WTC11 (cell line): ENCODE measurements around the gene AZIN2. TPM values are rescaled to one million over a fixed set of nuclear protein-coding genes. Genes with fewer than 3 reads are reported as not detected.

Experiments
- CREB1 ChIP-seq: sonication (generic); formaldehyde crosslinking; IDR thresholded peaks from 2 replicates; pipeline ENCODE4 v1.8.0; 2023; ENCODE audit warnings: mild to moderate bottlenecking, missing genetic modification reagents
- ETV6 ChIP-seq: sonication (generic); formaldehyde crosslinking; IDR thresholded peaks from 2 replicates; pipeline ENCODE4 v1.8.1; 2022; ENCODE audit warnings: mild to moderate bottlenecking, missing genetic modification reagents
- FOXK1 ChIP-seq: sonication (generic); formaldehyde crosslinking; IDR thresholded peaks from 2 replicates; pipeline ENCODE4 v1.8.0; 2022; ENCODE audit warnings: mild to moderate bottlenecking, moderate library complexity, missing genetic modification reagents
- GRHL2 ChIP-seq: fragments of 250-450 bp; sonication (Bioruptor Pico); IDR thresholded peaks from 2 replicates; pipeline ENCODE4 v1.8.0; 2022; ENCODE audit warnings: mild to moderate bottlenecking, moderate library complexity; ENCODE audit not compliant: insufficient replicate concordance, severe bottlenecking
- JAZF1 ChIP-seq: fragments of 250-450 bp; sonication (Bioruptor Pico); IDR thresholded peaks from 2 replicates; pipeline ENCODE4 v1.9.0; 2021; ENCODE audit warnings: moderate library complexity, mild to moderate bottlenecking, inconsistent platforms
- JUN ChIP-seq: sonication (generic); formaldehyde crosslinking; IDR thresholded peaks from 2 replicates; pipeline ENCODE4 v1.8.0; 2023; ENCODE audit warnings: mild to moderate bottlenecking, missing genetic modification reagents
- KAT7 ChIP-seq: sonication (generic); formaldehyde crosslinking; IDR thresholded peaks from 2 replicates; pipeline ENCODE4 v1.8.1; 2023; ENCODE audit warnings: missing genetic modification reagents, mild to moderate bottlenecking, borderline replicate concordance
- MYBL2 ChIP-seq: sonication (generic); formaldehyde crosslinking; IDR thresholded peaks from 2 replicates; pipeline ENCODE4 v1.8.1; 2023; ENCODE audit warnings: mild to moderate bottlenecking, moderate library complexity, missing genetic modification reagents
- OVOL2 ChIP-seq: fragments of 250-450 bp; sonication (Bioruptor Pico); IDR thresholded peaks from 2 replicates; pipeline ENCODE4 v1.9.0; 2021; ENCODE audit warnings: mild to moderate bottlenecking, borderline replicate concordance
- RELA ChIP-seq: sonication (generic); formaldehyde crosslinking; IDR thresholded peaks from 2 replicates; pipeline ENCODE4 v1.8.1; 2022; ENCODE audit warnings: missing genetic modification reagents, mild to moderate bottlenecking, borderline replicate concordance
- SMAD3 ChIP-seq: sonication (generic); formaldehyde crosslinking; IDR thresholded peaks from 2 replicates; pipeline ENCODE4 v1.8.0; 2022; ENCODE audit warnings: missing genetic modification reagents, mild to moderate bottlenecking, borderline replicate concordance
- SP1 ChIP-seq: sonication (generic); formaldehyde crosslinking; conservative IDR thresholded peaks from 2 replicates; pipeline ENCODE4 v1.8.1; 2022; ENCODE audit warnings: missing genetic modification reagents
- TEAD1 ChIP-seq: sonication (generic); formaldehyde crosslinking; IDR thresholded peaks from 2 replicates; pipeline ENCODE4 v1.8.0; 2022; ENCODE audit warnings: mild to moderate bottlenecking, missing genetic modification reagents
- TEAD4 ChIP-seq: sonication (generic); formaldehyde crosslinking; IDR thresholded peaks from 2 replicates; pipeline ENCODE4 v1.8.0; 2022; ENCODE audit warnings: mild to moderate bottlenecking, missing genetic modification reagents
- ZNF138 ChIP-seq: sonication (generic); formaldehyde crosslinking; conservative IDR thresholded peaks from 2 replicates; pipeline ENCODE4 v1.8.1; 2022; ENCODE audit warnings: mild to moderate bottlenecking, moderate library complexity, missing genetic modification reagents
- ZNF317 ChIP-seq: sonication (generic); formaldehyde crosslinking; IDR thresholded peaks from 2 replicates; pipeline ENCODE4 v1.8.1; 2023; ENCODE audit warnings: low read depth, mild to moderate bottlenecking, moderate library complexity, missing genetic modification reagents, borderline replicate concordance
- ZNF423 ChIP-seq: fragments of 250-450 bp; sonication (Bioruptor Pico); IDR thresholded peaks from 2 replicates; pipeline ENCODE4 v2.1.2; 2022; ENCODE audit warnings: mild to moderate bottlenecking, moderate library complexity
- ZNF671 ChIP-seq: fragments of 250-450 bp; sonication (Bioruptor Pico); IDR thresholded peaks from 2 replicates; pipeline ENCODE4 v1.8.0; 2021; ENCODE audit warnings: mild to moderate bottlenecking
- total RNA-seq: library from RNA; stranded (reverse); gene quantifications from 3 replicates; pipeline ENCODE4 v1.2.3, GENCODE V29; 2021
- TF ChIP-seq, protein P1 (sequence below): fragments of 200-600 bp; IDR thresholded peaks from 2 replicates; pipeline ENCODE4 v1.8.0; 2022; ENCODE audit warnings: antibody characterized with exemption
- TF ChIP-seq, protein P2 (sequence below): sonication (generic); formaldehyde crosslinking; IDR thresholded peaks from 2 replicates; pipeline ENCODE4 v1.8.1; 2023; ENCODE audit warnings: mild to moderate bottlenecking, missing genetic modification reagents, moderate library complexity
- TF ChIP-seq, protein P3 (sequence below): sonication (generic); formaldehyde crosslinking; IDR thresholded peaks from 2 replicates; pipeline ENCODE4 v1.8.1; 2023; ENCODE audit warnings: mild to moderate bottlenecking, moderate library complexity, missing genetic modification reagents
- TF ChIP-seq, protein P4 (sequence below): sonication (generic); formaldehyde crosslinking; IDR thresholded peaks from 2 replicates; pipeline ENCODE4 v1.8.0; 2022; ENCODE audit warnings: mild to moderate bottlenecking, missing genetic modification reagents
- TF ChIP-seq, protein P5 (sequence below): fragments of 250-450 bp; sonication (Bioruptor Pico); IDR thresholded peaks from 2 replicates; pipeline ENCODE4 v1.9.0; 2021; ENCODE audit warnings: moderate library complexity, mild to moderate bottlenecking, inconsistent platforms, borderline replicate concordance
- TF ChIP-seq, protein P6 (sequence below): sonication (generic); formaldehyde crosslinking; IDR thresholded peaks from 2 replicates; pipeline ENCODE4 v1.8.0; 2022; ENCODE audit warnings: mild to moderate bottlenecking, missing genetic modification reagents
- TF ChIP-seq, protein P7 (sequence below): sonication (generic); formaldehyde crosslinking; conservative IDR thresholded peaks from 2 replicates; pipeline ENCODE4 v1.8.1; 2023; ENCODE audit warnings: mild to moderate bottlenecking, low read depth, missing genetic modification reagents, moderate library complexity
- TF ChIP-seq, protein P8 (sequence below): fragments of 250-450 bp; sonication (Bioruptor Pico); IDR thresholded peaks from 2 replicates; pipeline ENCODE4 v1.9.0; 2021; ENCODE audit warnings: mild to moderate bottlenecking

The AZIN2 gene
- total RNA-seq, 1 experiment from 2014 or later: 1.7 TPM

DNA sequence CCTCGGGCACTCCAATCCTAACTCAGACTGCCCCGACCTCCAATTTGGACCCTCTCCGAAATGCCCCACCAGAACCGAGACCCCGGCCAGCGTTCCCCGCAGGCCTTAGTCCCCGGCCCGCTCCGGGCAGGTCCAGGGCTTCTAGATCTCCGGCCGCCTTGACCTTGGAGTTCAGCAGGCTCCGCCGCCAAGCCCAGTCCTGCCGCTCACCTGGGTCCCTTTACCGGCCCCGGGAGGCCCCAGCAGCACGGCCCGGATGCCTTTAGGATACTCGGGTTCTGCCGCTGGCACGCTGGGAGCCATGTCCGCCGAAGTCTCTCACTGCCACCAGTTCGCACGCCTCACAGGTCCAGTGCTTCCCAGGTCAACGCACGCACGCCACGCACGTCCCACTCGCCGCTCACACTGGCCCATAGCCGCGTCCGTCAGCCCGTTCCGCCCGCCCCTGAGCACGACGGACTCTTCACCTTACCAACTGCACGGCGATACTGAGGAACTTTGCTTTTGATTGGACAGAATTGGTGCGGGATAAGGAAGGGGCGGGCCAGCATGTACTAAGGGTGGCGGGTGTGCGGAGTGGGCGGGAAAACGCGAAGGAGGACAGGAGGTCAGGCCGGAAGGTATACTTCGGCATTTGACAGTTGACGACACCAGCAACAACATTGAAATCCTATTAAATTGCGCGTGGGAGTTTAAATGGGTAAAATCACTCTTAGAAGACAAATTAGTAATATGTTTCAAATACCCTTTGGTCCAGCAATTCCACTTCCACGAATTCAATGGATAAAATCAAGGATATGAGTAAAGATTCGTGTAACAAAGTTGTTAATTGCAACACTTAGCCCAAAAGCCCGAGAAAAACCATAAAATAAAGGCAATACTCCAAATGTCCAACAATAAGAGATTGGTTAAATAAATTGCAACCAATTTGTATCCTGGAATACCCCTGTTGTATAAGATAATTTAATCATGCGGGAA, 44.1 kb upstream of the AZIN2 start, which contains the start of gene AK2 (continued):
- TF ChIP-seq, protein P1, sequence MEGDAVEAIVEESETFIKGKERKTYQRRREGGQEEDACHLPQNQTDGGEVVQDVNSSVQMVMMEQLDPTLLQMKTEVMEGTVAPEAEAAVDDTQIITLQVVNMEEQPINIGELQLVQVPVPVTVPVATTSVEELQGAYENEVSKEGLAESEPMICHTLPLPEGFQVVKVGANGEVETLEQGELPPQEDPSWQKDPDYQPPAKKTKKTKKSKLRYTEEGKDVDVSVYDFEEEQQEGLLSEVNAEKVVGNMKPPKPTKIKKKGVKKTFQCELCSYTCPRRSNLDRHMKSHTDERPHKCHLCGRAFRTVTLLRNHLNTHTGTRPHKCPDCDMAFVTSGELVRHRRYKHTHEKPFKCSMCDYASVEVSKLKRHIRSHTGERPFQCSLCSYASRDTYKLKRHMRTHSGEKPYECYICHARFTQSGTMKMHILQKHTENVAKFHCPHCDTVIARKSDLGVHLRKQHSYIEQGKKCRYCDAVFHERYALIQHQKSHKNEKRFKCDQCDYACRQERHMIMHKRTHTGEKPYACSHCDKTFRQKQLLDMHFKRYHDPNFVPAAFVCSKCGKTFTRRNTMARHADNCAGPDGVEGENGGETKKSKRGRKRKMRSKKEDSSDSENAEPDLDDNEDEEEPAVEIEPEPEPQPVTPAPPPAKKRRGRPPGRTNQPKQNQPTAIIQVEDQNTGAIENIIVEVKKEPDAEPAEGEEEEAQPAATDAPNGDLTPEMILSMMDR: no peak
- TF ChIP-seq TEAD1 (CRISPR knock-in tag): peak; percentile 98
- TF ChIP-seq FOXK1 (CRISPR knock-in tag): peak; percentile 92
- TF ChIP-seq, protein P2, sequence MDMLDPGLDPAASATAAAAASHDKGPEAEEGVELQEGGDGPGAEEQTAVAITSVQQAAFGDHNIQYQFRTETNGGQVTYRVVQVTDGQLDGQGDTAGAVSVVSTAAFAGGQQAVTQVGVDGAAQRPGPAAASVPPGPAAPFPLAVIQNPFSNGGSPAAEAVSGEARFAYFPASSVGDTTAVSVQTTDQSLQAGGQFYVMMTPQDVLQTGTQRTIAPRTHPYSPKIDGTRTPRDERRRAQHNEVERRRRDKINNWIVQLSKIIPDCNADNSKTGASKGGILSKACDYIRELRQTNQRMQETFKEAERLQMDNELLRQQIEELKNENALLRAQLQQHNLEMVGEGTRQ (CRISPR knock-in tag): no peak
- TF ChIP-seq TEAD4 (CRISPR knock-in tag): peak; percentile 86; the same call in 1 of the 2 replicates
- TF ChIP-seq JAZF1 (CRISPR knock-in tag): no peak
- TF ChIP-seq, protein P3, sequence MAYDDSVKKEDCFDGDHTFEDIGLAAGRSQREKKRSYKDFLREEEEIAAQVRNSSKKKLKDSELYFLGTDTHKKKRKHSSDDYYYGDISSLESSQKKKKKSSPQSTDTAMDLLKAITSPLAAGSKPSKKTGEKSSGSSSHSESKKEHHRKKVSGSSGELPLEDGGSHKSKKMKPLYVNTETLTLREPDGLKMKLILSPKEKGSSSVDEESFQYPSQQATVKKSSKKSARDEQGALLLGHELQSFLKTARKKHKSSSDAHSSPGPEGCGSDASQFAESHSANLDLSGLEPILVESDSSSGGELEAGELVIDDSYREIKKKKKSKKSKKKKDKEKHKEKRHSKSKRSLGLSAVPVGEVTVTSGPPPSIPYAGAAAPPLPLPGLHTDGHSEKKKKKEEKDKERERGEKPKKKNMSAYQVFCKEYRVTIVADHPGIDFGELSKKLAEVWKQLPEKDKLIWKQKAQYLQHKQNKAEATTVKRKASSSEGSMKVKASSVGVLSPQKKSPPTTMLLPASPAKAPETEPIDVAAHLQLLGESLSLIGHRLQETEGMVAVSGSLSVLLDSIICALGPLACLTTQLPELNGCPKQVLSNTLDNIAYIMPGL (CRISPR knock-in tag): 0 out of 2 replicates have a peak, but pooled peaks have one; percentile 67
- peak; percentile 96; the same call in 1 of the 2 replicates for TF ChIP-seq SMAD3 (CRISPR knock-in tag)
- TF ChIP-seq ZNF671 (CRISPR knock-in tag): no peak
- TF ChIP-seq MYBL2 (CRISPR knock-in tag): peak; percentile 92; the same call in 1 of the 2 replicates
- TF ChIP-seq ZNF317: peak; percentile 54; the same call in 1 of the 2 replicates
- no peak for TF ChIP-seq GRHL2 (CRISPR knock-in tag)
- TF ChIP-seq RELA (CRISPR knock-in tag): 0 out of 2 replicates have a peak, but pooled peaks have one; percentile 30
- TF ChIP-seq, protein P4, sequence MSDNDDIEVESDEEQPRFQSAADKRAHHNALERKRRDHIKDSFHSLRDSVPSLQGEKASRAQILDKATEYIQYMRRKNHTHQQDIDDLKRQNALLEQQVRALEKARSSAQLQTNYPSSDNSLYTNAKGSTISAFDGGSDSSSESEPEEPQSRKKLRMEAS: peak; percentile 100
- no peak for TF ChIP-seq OVOL2 (CRISPR knock-in tag)
- peak; percentile 99 for TF ChIP-seq SP1 (CRISPR knock-in tag)
- TF ChIP-seq CREB1: peak; percentile 93
- no peak for TF ChIP-seq KAT7 (CRISPR knock-in tag)
- TF ChIP-seq, protein P5, sequence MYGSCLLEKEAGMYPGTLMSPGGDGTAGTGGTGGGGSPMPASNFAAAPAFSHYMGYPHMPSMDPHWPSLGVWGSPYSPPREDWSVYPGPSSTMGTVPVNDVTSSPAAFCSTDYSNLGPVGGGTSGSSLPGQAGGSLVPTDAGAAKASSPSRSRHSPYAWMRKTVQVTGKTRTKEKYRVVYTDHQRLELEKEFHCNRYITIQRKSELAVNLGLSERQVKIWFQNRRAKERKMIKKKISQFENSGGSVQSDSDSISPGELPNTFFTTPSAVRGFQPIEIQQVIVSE (CRISPR knock-in tag): no peak
- TF ChIP-seq, protein P6, sequence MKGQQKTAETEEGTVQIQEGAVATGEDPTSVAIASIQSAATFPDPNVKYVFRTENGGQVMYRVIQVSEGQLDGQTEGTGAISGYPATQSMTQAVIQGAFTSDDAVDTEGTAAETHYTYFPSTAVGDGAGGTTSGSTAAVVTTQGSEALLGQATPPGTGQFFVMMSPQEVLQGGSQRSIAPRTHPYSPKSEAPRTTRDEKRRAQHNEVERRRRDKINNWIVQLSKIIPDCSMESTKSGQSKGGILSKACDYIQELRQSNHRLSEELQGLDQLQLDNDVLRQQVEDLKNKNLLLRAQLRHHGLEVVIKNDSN (CRISPR knock-in tag): peak; percentile 83
- TF ChIP-seq, protein P7, sequence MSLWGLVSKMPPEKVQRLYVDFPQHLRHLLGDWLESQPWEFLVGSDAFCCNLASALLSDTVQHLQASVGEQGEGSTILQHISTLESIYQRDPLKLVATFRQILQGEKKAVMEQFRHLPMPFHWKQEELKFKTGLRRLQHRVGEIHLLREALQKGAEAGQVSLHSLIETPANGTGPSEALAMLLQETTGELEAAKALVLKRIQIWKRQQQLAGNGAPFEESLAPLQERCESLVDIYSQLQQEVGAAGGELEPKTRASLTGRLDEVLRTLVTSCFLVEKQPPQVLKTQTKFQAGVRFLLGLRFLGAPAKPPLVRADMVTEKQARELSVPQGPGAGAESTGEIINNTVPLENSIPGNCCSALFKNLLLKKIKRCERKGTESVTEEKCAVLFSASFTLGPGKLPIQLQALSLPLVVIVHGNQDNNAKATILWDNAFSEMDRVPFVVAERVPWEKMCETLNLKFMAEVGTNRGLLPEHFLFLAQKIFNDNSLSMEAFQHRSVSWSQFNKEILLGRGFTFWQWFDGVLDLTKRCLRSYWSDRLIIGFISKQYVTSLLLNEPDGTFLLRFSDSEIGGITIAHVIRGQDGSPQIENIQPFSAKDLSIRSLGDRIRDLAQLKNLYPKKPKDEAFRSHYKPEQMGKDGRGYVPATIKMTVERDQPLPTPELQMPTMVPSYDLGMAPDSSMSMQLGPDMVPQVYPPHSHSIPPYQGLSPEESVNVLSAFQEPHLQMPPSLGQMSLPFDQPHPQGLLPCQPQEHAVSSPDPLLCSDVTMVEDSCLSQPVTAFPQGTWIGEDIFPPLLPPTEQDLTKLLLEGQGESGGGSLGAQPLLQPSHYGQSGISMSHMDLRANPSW (CRISPR knock-in tag): no peak
- TF ChIP-seq ETV6 (CRISPR knock-in tag): peak; percentile 93; the same call in 1 of the 2 replicates
- TF ChIP-seq, protein P8, sequence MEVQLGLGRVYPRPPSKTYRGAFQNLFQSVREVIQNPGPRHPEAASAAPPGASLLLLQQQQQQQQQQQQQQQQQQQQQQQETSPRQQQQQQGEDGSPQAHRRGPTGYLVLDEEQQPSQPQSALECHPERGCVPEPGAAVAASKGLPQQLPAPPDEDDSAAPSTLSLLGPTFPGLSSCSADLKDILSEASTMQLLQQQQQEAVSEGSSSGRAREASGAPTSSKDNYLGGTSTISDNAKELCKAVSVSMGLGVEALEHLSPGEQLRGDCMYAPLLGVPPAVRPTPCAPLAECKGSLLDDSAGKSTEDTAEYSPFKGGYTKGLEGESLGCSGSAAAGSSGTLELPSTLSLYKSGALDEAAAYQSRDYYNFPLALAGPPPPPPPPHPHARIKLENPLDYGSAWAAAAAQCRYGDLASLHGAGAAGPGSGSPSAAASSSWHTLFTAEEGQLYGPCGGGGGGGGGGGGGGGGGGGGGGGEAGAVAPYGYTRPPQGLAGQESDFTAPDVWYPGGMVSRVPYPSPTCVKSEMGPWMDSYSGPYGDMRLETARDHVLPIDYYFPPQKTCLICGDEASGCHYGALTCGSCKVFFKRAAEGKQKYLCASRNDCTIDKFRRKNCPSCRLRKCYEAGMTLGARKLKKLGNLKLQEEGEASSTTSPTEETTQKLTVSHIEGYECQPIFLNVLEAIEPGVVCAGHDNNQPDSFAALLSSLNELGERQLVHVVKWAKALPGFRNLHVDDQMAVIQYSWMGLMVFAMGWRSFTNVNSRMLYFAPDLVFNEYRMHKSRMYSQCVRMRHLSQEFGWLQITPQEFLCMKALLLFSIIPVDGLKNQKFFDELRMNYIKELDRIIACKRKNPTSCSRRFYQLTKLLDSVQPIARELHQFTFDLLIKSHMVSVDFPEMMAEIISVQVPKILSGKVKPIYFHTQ (CRISPR knock-in tag): no peak
- no peak for TF ChIP-seq ZNF138 (CRISPR knock-in tag)
- peak; percentile 79 for TF ChIP-seq JUN (CRISPR knock-in tag)
- TF ChIP-seq ZNF423 (CRISPR knock-in tag): no peak
